Right lobe of liver (tissue), 6 donors: ENCODE data around the gene MFAP5. TPM values are rescaled to one million over a fixed set of nuclear protein-coding genes. Genes with fewer than 3 reads are reported as not detected.

Source experiments
- ATAC-seq, 4 donors: fragments of 200-7000 bp; cut with Tn5 transposase; one replicate each; pipeline ENCODE4 v1.9.1; 2020; ENCODE audit warnings: mild to moderate bottlenecking in 4 of 4, moderate library complexity in 4 of 4
- DNase-seq, 3 donors: peaks; one replicate each; pipeline ENCODE4 v3.0.0-alpha.2; 2020
- H3K27ac ChIP-seq, 3 donors: fragments of 200-600 bp; one replicate each; pipeline ENCODE4 v1.8.0; 2022
- H3K27me3 ChIP-seq, 2 donors: fragments of 200-600 bp; one replicate each; pipeline ENCODE4 v1.8.0; 2022
- H3K36me3 ChIP-seq, 4 donors: fragments of 200-600 bp; sonication (generic) in 1 of 4; one replicate each; pipeline versions ENCODE4 v1.5.1 to v1.8.0; 2017 to 2022; ENCODE audit warnings: control low read depth in 1 of 4
- H3K4me1 ChIP-seq, 4 donors: fragments of 200-600 bp; sonication (generic) in 1 of 4; one replicate each; pipeline versions ENCODE4 v1.5.1 to v1.8.0; 2017 to 2022; ENCODE audit warnings: control low read depth in 1 of 4
- H3K4me3 ChIP-seq, 3 donors: fragments of 200-600 bp; one replicate each; pipeline ENCODE4 v1.8.0; 2022
- H3K9me3 ChIP-seq, 4 donors: fragments of 200-600 bp; sonication (generic) in 1 of 4; one replicate each; pipeline versions ENCODE4 v1.5.1 to v1.8.0; 2017 to 2022; ENCODE audit warnings: control low read depth in 1 of 4
- POLR2A ChIP-seq: fragments of 450-650 bp; IDR thresholded peaks from one replicate; pipeline ENCODE4 v1.6.1; 2017; ENCODE audit warnings: antibody characterized with exemption, mild to moderate bottlenecking
- WGBS: methylation state at CpG from one replicate; pipeline ENCODE4 v1.1.6; 2018; ENCODE audit warnings: low coverage, low lambda C conversion rate; ENCODE audit not compliant: insufficient coverage; ENCODE audit errors: missing lambda C conversion rate; 5-methylcytosine and 5-hydroxymethylcytosine counted together
- intact Hi-C, 2 donors: fragments of 100-400 bp; cut with DNase I; formaldehyde crosslinking; loops; one replicate each; pipeline versions ENCODE4 v1.11.2 to v1.14.1; 2022
- total RNA-seq, 6 experiments: library from RNA; depleted of rRNA in 2 of 6; stranded (reverse); fragments of >200 nt in 2 of 6; fragmentation: NEBNext Ultra II Directional in 3 of 6; extraction: Animal tissue kit (Norgen Biotek cat#: 25700) in 3 of 6; gene quantifications; one replicate each; pipeline versions ENCODE4 v1.1.0 to v1.2.4, GENCODE V29; 2016 to 2023
- TF ChIP-seq, protein P1 (sequence below), 4 donors: fragments of 200-600 bp in 3 of 4; fragments of 450-650 bp in 1 of 4; IDR thresholded peaks; one replicate each; pipeline versions ENCODE4 v1.5.1 to v1.8.0; 2016 to 2022; ENCODE audit warnings: antibody characterized with exemption in 4 of 4, mild to moderate bottlenecking in 2 of 4
- donor health status: DM: no; HTN: yes; CAD: no.
- donor health status: DM: no; HTN: no; CAD: no.
- donor health status: DM: no; HTN: no; CAD: no.
- donor health status: DM: no; HTN: yes; CAD: no.
- donor health status: DM: no; HTN: yes; CAD: no.

MFAP5 gene
- total RNA-seq, 6 experiments from 2014 or later = 0.12 to 0.39 TPM; not detected in 4

GRCh38 chr12:8680533-8680932 lies 17.9 kb upstream of the MFAP5 start:
- Histone ChIP-seq H3K27me3 (no peaks in the 10 kb centered on the region), H3K36me3 (no peaks in the 10 kb centered on the region), H3K27ac (no peak overlapping the region), H3K9me3 (no peaks in the 10 kb centered on the region), H3K4me3 (no peak overlapping the region), H3K4me1 (no peaks in the 10 kb centered on the region)
- intact Hi-C loops = no loop called here
- ATAC-seq (no peak), DNase-seq (no peak)
- WGBS = 54% methylated on average over 9 of the region's 9 CpGs
- no peak for TF ChIP-seq POLR2A
- TF ChIP-seq, protein P1, sequence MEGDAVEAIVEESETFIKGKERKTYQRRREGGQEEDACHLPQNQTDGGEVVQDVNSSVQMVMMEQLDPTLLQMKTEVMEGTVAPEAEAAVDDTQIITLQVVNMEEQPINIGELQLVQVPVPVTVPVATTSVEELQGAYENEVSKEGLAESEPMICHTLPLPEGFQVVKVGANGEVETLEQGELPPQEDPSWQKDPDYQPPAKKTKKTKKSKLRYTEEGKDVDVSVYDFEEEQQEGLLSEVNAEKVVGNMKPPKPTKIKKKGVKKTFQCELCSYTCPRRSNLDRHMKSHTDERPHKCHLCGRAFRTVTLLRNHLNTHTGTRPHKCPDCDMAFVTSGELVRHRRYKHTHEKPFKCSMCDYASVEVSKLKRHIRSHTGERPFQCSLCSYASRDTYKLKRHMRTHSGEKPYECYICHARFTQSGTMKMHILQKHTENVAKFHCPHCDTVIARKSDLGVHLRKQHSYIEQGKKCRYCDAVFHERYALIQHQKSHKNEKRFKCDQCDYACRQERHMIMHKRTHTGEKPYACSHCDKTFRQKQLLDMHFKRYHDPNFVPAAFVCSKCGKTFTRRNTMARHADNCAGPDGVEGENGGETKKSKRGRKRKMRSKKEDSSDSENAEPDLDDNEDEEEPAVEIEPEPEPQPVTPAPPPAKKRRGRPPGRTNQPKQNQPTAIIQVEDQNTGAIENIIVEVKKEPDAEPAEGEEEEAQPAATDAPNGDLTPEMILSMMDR (IDR thresholded peaks at IDR 0.05) = no peak

- Histone ChIP-seq H3K4me3 (no peak overlapping the region), H3K36me3 (no peaks in the 10 kb centered on the region), H3K4me1 (no peaks in the 10 kb centered on the region), H3K9me3 (no peaks in the 10 kb centered on the region), H3K27me3 (no peaks in the 10 kb centered on the region), H3K27ac (no peak overlapping the region)
- no peak for DNase-seq
- WGBS = 37% methylated on average over 2 of the region's 3 CpGs
- intact Hi-C loops = loop anchor here in 1 of 2 donors (5.0 to 10.0 kb wide), 2 partner anchors 209 to 366 kb away; no protein-coding TSS in a partner anchor
- ATAC-seq = no peak
- TF ChIP-seq, protein P1 (IDR thresholded peaks at IDR 0.05) = no peak
- no peak for TF ChIP-seq POLR2A
Observed at GRCh38 chr12:8678661-8679111, 16.1 kb upstream of the MFAP5 start.

DNA sequence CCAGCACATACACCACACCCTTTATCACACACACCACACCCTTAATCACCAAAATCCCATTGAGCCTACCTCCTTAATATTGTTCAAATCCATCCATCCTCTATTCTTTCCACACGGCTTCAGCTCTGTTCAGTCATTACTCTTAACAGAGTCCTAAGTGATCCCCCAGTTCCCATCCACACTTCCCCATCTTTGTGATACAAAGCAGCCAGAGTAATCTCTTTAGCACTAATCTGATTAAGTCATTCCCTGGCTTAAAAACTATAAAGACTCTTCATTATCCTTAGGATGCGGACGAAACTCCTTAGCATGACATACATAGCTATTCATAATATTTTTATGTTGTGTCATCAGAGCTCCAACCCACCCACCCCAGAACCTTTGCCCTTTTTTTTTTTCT lies 14.7 kb upstream of the MFAP5 start:
- ATAC-seq = no peak
- 66% methylated on average over 3 of the region's 3 CpGs for WGBS
- Histone ChIP-seq H3K27me3 (no peaks in the 10 kb centered on the region), H3K4me1 (no peaks in the 10 kb centered on the region), H3K36me3 (no peaks in the 10 kb centered on the region), H3K9me3 (no peaks in the 10 kb centered on the region), H3K4me3 (no peak overlapping the region), H3K27ac (no peak overlapping the region)
- no peak for DNase-seq
- TF ChIP-seq POLR2A = no peak
- TF ChIP-seq, protein P1 (IDR thresholded peaks at IDR 0.05) = no peak
- intact Hi-C loops = loop anchor here in 1 of 2 donors (5.0 to 10.0 kb wide), 2 partner anchors 210 to 367 kb away; no protein-coding TSS in a partner anchor

DNA sequence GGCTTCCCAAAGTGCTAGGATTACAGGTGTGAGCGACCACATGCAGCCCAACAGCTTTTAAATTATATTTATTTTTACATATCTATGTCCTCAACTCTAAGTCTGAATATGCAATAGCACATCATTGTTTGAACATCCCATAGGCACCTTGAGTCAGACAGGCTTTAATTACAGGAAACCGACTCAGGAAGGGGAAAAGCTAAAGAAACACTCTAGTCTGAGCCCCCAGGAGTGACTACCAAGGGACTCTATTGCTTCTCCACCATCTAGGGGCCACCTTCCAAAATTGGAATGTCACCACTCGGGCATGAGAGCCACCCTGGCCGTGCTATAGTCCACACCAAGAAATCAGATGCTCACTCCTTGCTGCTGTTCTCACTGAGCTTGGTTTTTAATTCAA lies 14.0 kb upstream of the MFAP5 start:
- H3K4me3 ChIP-seq = no peak overlapping the region
- WGBS = 58% methylated on average over 4 of the region's 4 CpGs
- H3K9me3 ChIP-seq = no peaks in the 10 kb centered on the region
- H3K36me3 ChIP-seq = no peaks in the 10 kb centered on the region
- intact Hi-C loops = loop anchor here in 1 of 2 donors (5.0 to 10.0 kb wide), 2 partner anchors 211 to 368 kb away; no protein-coding TSS in a partner anchor
- ATAC-seq (no peak), DNase-seq (no peak)
- TF ChIP-seq POLR2A = no peak
- TF ChIP-seq, protein P1 (IDR thresholded peaks at IDR 0.05) = no peak
- H3K27me3 ChIP-seq = no peaks in the 10 kb centered on the region
- no peak overlapping the region for H3K27ac ChIP-seq
- no peaks in the 10 kb centered on the region for H3K4me1 ChIP-seq
